Stimulated activated CD4-positive, alpha-beta T cell treated with anti-CD3 and anti-CD28 coated beads, Interleukin-1b, Interleukin-23, amount 100 ng/mL, for 4 hours (primary cell): ENCODE measurements around the gene ITGAL.
"Not testable (repeated sequence)": the region's sequence is repeated elsewhere in the genome, so short reads cannot be mapped to it uniquely, and the experiment has no call there.

ENCODE experiments used
- DNase-seq, 2 donors: peaks; one replicate each; pipeline ENCODE4 v3.0.0-alpha.2; 2020; ENCODE audit warnings: low read depth in 2 of 2

Gene ITGAL

DNA sequence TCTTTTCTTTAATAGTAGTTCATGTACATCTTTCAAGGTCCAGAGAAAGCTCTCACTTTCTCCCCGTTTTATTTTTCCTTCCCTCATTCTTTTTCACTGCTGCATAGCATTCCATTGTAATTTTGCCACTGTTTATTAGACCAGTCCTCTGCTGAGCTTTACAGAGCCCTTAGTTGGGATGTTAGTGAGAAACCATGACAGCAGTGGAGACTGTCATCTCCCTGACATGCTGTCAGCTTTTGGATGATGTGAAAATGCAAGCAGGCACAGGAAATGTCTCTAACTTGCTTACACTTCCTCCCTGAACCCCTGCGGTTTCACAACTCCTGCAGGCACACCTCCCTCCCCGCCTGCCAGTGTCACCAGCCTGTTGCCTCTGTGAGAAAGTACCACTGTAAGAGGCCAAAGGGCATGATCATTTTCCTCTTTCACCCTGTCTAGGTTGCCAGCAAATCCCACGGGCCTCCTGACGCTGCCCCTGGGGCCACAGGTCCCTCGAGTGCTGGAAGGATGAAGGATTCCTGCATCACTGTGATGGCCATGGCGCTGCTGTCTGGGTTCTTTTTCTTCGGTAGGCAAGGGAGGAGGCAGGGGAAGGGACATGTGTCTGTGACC, at the start of gene ITGAL:
Gene ITGAL (plus strand): TSS at position 415 of the 615 bp plus-strand sequence. CDS start 96 bp downstream, at position 511.
- DNase-seq = peak; percentile 62 to 65

DNA sequence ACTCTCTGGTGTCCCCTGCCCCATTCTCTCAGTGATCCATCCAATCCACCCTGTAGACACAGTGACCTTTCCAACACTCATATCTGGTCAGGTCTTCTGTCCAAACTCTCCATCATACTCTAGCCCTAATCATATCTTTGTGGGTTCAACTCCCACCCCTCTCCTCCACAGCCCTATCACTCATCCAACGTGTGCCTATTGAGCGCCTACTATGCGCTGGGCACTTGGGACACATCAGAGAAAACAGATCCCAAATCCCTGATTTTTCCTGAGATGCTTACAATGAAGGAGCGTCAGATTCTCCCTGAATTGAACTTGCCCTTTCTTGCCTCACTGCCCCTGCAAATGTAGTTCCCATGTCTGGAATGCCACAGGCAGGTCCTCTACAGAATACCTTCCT, 44.5 kb upstream of the ITGAL start:
- no peak for DNase-seq

DNA sequence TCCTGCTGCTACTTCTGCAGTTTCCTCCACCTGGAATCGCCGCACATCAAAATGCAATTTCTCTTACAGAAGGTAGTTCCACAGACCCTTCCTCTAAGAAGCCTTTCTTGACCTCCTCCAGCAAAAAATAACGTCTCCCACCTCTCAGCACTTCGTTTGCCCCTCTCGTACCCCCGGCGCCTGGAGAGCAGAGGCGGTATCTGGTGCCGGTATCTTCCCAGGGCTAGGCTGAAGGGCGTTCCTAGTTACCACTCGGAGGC, 43.2 kb upstream of the ITGAL start:
- DNase-seq = no peak

DNA sequence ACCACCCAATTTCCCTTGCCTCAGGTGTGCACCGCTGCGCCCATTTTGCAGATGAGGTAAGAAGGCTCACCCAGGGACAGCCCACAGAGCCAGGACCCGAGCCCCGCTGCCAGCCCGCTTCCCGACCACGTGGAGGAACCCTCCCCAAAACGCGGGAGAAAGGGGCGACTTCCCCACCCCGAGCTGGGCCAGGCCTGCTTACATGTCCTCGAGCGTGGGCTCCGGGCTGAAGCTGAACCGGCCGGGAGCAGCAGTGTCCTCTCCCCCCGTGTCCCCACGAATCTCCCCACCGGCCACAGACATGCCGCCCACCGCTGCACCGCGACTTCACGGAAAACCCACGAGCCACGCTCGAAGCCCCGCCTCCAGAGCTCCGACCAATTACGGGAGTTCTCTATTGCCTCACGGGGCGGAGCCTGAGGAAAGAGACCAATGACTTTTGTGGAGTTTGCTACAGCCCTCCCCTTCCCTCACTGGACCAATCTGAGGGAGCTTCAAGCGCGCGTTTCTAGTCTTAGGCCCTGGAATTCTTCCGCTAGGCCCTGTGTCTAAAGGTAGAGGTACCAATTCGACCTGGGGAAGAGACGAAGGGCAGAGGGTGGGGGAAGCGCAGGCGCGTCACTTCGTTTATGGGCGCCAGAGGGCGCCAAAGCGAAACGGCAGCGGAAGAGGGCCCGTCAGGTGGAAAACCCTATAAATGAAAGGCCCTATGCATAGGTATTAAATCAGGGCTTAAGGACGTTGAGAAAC, 42.7 kb upstream of the ITGAL start, which contains the start of gene DCTPP1:
Gene DCTPP1 (minus strand): TSS at position 353 of the 750 bp plus-strand sequence. CDS start 50 bp downstream, at position 303.
- DNase-seq = peak; percentile 89 to 91

DNA sequence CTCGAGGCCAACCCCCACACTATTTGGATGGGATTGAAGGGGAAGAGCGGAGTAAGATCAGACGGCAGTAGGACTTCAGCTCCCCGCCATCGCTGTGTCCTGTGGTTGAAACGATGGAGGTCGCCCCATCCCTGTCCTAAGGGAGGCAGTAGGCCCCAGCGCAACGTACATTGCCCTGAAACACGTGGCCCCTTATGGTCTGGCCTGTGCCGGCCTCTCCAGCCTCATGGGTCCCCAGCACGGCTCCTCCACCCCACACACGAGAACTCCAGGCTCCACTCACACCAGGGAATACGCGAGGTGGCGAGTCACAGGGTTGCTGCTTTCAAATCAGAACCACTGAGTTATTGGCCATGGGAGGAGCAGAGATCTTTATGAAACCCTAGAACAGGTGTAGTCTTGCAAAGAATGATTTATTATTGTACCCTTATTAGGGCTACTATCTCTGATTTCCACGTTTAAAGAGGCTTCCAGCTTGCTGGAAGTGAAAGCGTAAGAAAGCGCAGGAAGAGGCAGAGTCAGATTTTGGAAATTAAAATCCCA, 42.0 kb upstream of the ITGAL start:
- peak in 1 of 2 donors; percentile 12 for DNase-seq

DNA sequence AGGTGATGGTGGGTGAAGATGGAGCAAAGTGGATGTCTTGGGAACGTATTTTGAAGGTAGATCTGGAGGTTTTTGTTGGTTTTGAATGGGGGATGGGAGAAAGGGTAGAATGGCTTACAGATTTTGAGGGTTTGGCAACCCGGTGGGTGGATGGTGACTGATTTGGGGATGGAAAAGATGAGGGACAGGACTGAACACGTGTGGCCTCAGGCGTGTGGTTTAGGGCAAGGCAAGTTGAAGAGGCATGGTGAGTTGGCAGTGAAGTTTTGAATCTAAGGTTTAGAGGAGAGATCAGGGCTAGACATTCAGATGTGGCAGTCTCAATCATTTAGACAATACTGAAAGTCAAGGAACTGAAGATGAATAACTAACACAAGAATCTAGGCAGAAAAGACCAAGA, 37.7 kb upstream of the ITGAL start:
- DNase-seq = no peak

DNA sequence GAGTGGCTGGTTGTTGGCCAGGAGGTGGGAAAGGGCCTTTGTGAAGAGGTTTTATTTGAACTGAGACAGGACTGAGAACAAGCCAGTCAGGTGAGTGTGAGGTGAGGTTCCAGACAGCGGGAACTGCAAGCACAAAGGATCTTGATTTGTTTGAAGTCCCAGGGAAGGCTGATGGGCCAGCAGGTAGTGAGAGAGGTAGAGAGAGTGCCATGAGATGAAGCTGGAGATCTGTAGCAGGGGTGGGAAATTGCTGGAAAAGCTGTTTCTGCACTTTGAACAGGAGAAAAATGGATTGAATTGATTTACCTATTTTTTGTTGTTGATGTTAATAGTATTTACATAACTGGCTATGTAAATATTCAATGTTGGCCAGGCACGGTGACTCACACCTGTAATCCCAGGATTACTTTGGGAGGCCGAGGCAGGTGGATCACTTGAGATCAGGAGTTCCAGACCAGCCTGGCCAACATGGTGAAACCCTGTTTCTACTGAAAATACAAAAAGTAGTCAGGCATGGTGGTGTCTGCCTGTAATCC, 35.0 kb upstream of the ITGAL start:
- DNase-seq = no peak

DNA sequence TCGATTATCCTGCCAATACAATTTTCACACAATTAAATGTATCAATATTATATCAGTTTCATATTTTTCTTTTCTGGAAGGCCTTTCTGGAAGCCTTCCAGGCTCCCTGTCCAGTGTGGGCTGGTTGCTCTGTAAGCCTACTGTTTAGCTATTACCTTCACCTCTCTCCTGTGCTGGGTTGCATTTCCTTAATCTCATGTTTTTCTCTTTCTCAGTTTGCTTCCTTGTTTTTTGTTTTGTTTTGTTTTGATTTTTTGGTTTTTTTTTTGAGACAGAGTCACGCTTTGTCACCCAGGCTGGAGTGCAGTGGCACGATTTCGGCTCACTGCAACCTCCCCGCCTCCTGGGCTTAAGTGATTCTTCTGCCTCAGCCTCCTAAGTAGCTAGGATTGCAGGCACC, 33.7 kb upstream of the ITGAL start:
- no peak for DNase-seq

DNA sequence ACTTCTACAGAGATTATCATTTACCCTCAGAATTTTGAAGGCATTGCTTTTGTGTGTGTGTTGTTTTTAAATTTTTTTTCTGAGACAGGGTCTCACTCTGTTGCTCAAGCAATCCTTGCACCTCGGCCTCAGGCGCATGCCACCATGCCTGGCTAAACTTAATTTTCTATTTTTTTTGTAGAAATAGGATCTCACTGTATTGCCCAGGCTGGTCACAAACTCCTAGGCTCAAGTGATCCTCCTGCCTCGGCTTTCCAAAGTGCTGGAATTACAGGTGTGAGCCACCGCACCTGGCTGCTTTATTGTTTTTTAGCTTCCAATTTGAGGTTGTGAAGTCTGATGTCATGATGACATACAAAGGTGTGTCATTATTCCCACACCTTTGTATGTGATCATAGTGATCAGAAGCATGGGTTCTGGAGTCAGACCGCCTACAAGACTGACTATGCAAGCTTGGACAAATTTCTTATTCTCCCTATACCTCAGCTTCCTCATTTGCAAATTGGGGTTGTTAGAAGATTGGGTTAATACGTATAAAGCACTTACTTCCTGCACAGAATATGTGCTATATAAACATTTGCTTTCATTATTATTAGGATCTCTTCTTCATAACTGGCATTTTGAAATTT, 32.7 kb upstream of the ITGAL start:
- DNase-seq = no peak

DNA sequence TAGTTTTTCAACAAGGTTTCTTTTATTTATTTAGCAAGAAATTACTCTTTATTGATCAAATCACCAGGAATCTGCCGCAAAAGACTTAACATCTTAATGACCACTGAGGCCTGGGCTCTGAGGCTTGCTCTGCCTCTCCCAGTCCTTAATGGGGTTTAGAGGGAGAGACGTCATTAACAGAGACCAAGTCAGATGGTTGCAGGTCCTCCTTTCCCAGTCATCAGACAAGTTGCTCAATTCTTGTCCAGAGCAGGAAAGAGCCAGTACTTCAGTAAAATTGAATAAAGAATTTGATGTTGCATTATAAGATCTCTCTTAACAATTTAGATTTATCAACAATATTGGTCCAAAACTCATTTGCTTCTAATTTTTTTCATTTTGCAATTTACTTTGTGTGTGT, 28.9 kb upstream of the ITGAL start:
- DNase-seq = no peak

DNA sequence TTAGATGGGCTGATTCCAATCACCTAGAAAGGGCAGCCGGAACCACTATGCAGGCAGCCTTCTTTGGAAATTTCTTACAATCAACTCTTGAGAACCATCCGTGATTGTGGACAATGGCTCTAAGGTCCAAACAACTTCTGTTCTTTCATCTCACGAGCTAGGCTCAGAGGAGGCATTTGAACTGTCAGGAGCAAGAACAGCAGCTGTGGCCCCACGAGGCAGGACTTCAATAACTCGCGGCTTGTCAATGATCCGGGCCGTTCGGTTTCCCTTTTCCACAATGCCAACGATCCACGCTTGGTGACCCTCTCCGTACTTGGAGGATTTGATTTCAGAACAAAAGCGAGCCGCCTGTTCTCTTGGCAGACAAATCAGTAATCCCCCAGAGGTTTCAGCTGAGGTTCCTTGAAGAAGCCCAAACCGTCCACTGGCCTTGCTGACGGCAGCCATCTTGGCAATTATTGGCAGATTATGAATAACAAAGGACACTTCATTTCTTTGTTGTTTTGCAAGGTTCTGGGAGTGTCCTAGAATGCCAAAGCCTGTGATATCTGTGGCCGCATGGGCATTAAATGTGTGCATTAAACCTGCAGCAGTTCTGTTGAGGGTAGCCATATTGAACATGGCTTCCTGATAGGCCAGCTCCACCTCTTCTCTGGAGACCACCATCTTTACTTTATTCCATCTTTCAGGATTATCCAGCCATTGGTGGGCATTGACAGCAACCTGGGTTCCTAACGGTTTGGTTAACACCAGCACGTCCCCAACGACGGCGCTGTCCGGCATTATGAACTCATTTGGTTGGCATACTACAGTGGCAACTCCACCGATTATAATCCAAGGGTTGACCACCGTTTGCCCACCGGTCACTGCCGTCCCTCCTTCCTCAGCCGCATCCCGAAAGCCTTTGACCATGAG, 28.1 kb upstream of the ITGAL start:
- no peak for DNase-seq

DNA sequence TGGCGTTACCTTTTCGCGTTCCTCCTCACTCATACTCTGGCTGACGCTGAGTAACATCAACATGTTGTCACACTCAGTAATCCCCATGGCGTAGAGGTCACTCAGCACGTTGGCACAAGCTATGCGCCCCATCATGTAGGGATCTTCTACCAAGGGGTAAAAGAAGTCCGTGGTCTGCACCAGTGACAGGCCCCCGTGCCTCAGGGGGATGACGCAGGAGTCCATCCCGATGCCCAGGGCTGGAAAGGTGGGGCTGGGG, 27.5 kb upstream of the ITGAL start:
- no peak for DNase-seq

DNA sequence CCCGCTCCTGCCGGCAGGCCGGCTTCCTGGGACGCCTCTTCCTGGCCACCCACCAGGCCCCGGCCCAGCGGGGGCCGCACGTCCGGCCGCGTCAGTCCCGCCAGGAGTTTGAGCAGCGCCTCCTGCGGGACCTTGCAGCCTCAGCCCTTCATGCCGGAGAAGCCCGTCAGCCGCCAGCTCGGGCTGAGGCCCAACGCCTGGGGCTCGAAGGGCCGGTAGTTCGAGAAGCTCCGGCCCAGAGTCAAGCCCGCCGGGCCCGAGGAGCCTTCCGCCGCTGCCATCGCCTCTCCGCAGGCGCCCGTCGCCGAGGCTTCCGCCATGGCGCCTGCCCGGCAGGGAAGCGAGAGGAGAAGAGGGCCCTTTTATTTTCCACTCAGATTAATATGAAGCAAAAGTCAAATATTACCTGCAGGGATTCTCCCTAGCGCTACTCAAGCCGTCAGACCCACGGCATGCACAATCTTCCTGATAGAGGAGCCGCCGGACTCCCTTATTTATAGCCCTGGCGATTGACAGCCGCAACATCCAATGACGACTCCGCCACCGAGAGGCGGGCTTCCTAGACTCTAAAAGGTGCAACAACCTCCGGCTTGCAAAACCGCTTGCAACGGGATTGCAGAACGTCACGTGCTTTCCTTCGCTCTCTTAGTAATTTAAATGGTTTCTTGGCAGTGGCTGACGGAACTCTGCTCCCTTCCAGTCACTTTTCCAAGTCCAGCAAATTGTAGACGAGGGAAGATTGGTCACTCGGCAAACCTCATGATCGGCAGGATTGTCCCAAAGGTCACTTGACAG, 26.9 kb upstream of the ITGAL start, which contains the start of gene SEPHS2:
Gene SEPHS2 (minus strand): TSS at position 467 of the 795 bp plus-strand sequence. CDS start 147 bp downstream, at position 320.
- peak; percentile 91 to 94 for DNase-seq

DNA sequence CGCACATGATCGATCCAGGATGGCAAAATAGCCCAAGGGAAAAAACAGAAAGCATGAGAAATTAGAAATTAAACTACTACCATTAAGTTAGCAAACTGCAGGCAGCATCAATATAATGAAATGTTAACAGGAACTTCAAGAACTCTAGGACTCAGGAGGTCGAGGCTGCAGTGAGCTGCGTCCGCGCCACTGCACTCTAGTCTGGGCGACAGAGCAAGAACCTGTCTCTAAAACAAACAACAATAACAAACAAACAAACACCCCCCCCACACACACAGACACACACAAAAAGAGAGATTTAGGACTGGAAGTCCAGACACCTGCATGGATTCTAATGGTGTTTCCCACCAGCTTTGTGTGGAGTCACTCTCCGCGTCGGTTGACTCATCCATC, 26.3 kb upstream of the ITGAL start:
- no peak for DNase-seq

DNA sequence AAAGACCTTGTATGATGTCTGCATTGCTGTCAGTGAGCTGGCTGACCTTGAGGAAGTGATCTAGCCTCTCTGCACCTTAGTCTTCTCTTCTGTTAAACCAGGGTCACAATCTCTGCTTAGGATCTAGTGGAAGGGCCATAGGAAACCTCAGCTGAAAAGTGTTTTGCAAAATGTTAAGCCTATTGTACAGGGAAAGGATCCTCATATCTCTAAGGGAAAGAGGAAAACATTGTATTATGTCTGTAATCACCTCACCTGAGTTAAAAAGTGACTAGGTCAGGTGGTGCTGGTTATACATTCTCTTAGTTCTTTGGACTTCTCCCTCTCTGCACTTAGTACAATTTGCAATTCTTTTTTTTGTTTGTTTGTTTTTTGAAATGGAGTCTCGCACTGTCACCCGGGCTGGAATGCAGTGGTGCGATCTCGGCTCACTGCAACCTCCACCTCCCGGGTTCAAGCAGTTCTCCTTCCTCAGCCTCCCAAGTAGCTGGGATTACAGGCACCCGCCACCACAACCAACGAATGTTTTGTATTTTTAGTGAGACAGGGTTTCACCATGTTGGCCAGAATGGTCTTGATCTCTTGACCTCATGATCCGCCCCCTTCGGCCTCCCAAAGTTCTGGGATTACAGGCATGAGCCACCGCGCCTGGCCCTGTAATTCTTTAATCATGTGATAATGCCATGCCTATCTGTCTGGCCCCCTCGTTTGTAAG, 24.9 kb upstream of the ITGAL start:
- DNase-seq = no peak

DNA sequence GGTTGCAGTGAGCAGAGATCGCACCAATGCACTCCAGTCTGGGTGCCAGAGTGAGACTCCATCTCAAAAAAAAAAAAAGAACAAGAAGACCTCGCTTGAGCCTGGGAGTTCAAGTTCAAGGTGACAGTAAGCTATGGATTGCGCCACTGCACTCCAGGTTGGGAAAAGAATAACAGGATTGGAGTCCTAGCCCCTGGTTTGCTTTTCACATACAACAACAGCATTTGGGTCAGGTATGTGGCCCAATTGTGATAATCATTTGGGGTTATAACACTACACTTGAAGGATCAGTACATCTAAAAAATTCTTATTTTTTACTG, 23.5 kb upstream of the ITGAL start:
- DNase-seq = no peak

DNA sequence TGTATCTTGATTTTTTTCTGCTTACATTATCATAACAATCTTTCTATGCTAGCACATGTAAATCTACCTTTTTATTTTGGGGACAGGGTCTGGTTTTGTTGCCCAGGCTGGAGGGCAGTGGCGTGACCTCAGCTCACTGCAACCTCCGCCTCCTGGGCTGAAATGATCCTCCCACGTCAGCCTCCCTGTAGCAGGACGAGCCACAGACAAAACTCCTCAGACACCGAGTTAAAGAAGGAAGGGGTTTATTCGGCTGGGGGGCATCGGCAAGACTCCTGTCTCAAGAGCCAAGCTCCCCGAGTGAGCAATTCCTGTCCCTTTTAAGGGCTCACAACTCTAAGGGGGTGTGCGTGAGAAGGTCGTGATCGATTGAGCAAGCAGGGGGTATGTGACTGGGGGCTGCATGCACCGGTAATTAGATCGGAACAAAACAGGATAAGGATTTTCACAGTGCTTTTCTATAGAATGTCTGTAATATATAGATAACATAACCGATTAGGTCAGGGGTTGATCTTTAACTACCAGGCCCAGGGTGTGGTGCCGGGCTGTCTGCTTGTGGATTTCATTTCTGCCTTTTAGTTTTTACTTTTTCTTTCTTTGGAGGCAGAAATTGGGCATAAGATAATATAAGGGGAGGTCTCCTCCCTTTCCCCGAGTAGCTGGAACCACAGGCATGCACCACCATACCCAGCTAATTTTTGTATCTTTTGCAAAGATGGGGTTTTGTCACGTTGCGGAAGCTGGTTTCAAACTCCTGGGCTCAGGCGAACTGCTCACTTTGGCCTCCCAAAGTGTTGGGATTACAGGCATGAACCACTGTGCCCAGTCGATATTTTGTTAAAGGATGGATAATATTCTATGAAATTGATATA, 19.6 kb upstream of the ITGAL start:
- DNase-seq = not testable (repeated sequence)

DNA sequence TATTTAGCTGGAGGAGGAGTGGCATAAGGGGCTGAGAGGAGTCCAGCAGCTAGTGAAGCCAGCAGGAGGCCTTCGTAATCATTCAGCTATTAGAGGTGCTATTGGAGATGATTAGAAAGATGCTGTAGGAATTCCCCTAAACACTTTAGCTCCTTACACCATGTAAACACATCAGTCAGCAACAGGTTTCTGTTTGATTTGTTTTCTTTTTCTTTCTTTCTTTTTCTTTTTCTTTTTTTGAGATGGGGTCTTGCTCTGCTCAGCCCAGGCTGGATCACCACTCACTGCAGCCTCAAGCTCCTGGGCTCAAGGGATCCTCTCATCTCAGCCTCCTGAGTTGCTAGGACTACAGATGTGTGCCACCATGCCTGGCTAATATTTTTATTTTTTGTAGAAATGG, 16.2 kb upstream of the ITGAL start:
- no peak for DNase-seq

DNA sequence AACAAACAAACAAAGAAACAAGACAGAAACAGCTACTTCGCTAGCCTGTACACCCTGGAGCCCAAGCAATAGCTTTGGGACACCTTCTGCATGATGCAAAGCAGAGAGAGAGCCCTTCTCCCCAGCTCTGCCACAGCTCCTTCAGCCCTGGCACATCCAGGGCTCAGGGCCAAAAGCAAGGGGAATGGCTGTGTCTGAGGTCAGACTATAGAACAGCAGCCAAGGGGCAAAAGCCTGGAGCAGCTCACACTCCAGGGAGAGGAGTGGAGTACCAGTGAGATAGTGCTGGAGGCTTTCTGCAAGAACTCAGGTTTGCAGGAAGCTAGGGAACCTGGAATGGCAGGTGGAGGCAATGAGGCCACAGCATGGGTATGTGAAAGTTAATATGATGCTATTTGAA, 15.3 kb upstream of the ITGAL start:
- DNase-seq = no peak
